NCI-H446 treated with DMSO at 0.1 percent for 48 hours (cell line): ENCODE data around the gene B4GAT1.
"Not testable (repeated sequence)": the region's sequence is repeated elsewhere in the genome, so short reads cannot be mapped to it uniquely, and the experiment has no call there.

Experiments used
- DNase-seq: peaks from one replicate; lab custom pipeline; 2025; lab: John Stamatoyannopoulos, UW

B4GAT1 gene

DNA sequence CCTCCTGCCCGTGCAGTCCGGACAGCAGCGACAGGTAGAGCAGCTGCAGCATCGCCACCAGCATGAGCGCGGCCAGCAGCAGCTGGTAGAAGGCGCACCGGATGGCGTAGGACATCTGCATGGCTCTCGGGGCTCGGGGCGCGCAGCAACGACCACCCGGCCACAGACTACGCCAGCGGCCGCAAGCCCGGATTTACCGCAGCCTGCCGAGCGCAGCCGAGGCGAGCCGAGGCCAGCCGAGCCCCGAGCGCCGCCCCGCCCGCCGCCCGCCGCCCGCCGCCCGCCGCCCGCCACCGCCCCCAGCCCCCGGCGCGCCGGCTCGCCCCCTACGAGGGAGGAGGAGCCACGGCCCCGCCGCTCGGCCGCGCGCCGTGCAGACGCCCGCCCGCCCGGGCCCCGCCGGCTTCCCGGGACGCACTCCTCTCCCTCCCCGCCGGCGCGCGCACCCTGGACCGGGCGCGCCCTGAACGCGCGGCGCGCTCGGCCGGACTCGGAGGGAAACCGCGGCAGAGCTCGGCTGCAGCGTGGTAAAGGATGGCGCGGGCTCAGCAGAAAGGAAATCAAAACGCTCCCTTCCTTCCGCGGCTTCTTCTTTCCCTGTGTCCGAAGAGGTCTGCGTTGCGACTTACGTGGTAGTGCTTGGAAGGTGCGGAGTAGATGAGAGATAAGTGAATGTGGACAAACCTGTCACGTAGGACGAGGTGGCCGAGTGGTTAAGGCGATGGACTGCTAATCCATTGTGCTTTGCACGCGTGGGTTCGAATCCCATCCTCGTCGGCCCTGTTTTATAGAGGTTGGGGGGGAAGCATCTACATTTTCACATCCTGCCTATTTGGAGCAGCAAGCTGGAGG lies at the start of gene B4GAT1:
TSS of gene B4GAT1 (minus strand) at position 205 of the 852 bp plus-strand sequence. CDS start at position 121, 84 bp downstream.
- DNase-seq: peak; percentile 72

- no peak for DNase-seq
Observed at GRCh38 chr11:66393954-66394353, 46.5 kb upstream of the B4GAT1 start.

- no peak for DNase-seq
Observed at GRCh38 chr11:66391322-66391721, 43.9 kb upstream of the B4GAT1 start.

- peak; percentile 36 for DNase-seq
Observed at GRCh38 chr11:66388780-66389386, 41.5 kb upstream of the B4GAT1 start.

DNA sequence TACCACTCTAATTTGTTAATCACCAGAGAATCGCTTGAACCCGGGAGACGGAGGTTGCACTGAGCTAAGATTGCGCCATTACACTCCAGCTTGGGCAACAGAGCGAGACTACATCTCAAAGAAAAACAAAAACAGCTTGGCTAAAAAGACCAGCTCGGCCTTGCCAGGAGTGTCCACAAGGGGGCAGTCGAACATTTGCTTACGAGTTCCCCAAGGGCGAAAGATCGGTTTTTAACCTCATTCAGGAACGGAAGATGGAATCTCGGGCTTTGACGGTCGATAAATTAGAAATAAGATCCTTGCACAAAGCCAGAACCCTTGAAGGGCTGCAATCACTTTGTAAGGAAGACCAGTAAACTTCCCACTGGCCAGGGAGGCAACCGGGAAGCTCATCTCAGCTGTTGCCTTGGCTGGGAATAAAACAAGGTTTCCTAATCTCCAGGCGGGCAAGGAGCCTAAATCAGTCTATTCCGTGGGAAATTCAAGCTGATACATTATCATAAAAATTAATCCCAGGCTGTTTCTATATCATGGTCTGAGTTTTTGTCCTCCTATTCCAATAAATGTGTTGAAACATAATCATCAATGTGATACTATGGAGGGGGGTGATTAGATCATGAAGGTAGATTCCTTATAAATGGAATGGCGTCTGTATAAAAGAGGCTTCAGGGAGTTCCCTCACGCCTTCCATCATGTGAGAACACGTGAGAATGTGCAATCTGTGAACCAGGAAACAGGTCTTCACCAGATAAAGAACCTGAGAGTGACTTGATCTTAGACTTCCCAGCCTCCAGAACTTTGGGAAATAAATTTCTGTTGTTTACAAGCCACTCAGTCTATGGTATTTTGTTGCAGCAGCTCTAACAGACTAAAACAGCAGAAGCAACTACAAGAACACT lies 39.0 kb upstream of the B4GAT1 start:
- peak; percentile 68 for DNase-seq

DNA sequence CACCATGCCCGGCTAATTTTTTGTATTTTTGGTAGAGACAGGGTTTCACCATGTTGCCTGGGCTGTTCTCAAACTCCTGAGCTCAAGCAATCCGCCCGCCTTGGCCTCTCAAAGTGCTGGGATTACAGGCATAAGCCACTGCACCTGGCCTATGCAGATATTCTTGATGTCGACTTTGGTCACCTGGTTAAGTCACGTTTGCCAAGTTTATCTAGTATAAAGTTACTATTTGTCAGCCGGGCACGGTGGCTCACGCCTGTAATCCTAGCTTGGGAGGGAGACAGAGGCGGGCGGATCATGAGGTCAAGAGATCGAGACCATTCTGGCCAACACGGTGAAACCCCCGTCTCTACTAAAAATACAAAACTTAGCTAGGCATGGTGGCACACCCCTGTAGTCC lies 36.9 kb upstream of the B4GAT1 start:
- DNase-seq: not testable (repeated sequence)

GRCh38 chr11:66380264-66380663 lies 32.8 kb upstream of the B4GAT1 start:
- not testable (repeated sequence) for DNase-seq

- DNase-seq: not testable (repeated sequence)
Observed at GRCh38 chr11:66373690-66374287, 26.4 kb upstream of the B4GAT1 start.

DNA sequence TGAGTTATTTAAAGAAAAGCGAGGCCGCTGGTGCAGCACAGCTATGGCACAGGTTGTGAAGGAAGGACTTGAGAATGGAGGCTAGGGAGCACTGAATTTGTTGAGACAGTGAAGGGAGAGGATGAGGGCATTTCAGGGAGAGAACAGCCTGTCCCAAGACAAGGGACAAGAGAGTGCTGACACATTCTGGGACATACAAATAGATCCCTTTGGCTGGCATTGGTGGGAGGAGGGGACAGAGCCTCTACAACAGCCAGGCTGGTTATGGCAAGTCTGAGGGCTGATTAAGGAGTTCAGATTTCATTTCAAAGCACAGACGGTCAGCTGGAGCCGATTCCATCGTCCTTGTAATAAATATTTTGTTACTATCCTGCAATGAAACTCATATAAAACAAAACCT lies 25.8 kb upstream of the B4GAT1 start:
- no peak for DNase-seq

- DNase-seq: peak; percentile 52
Observed at GRCh38 chr11:66371627-66372415, 24.4 kb upstream of the B4GAT1 start, which contains the start of gene SLC29A2. Gene SLC29A2, minus strand, starts transcription at chr11:66371760. Its CDS starts 169 bp downstream, at chr11:66371591.

DNA sequence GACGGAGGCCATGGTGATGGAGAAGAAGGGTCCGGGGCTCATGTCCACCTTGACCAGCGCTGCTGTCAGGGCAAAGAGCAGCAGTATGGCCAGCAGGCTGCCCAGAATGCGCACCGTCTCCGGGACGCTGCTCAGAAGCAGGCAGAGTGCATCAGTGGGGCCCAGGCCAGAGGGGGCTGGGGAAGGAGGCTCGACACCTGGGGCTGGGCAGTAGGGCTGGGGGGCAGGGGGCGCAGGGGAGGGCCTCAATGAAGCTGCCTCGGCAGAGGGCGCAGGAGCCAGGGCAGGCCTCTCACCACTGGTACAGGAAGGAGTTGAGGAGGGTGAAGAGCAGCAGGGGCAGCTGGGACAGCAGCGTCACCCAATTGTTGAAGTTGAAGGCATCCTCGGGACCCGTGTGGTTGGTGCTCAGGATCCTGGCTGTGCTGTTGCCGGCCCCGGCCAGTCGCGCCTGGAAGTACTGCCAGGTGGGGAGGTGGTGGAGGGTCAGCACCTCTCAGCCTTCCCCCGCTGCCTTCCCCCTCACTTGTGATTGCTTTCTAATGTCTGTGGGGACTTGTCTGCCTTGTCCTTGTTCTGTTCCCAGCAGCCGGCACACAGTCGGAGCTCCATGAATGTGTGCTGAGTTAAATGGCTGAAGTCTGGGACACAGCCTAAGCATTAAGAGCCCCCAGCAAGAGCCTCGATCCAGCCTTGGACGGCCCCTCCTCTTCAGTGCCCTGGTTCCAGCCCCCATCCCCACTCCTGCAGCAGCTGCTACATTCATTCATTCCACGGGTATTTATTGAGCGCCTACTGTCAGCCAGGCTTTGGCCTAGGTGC lies 21.9 kb upstream of the B4GAT1 start:
- no peak for DNase-seq

DNA sequence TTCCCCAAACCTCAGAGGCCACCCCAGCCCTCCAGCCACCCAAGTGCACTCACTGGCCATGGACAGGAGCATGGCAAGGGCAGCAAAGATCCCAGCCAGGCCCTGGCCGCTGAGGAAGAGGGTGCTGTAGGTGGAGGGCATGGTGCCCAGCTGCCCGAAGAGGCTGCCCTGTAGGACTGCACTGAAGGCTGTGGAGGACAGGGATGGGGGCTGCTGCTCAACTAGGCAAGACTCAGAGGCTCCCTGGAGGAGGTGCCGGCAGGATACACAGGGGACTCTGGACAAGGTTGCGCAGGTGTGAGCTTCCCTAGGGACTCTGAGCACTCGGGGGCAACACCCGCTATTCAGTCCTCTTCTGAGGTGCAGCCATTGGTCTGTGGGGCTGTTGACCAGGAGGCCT lies 21.1 kb upstream of the B4GAT1 start:
- DNase-seq: no peak

DNA sequence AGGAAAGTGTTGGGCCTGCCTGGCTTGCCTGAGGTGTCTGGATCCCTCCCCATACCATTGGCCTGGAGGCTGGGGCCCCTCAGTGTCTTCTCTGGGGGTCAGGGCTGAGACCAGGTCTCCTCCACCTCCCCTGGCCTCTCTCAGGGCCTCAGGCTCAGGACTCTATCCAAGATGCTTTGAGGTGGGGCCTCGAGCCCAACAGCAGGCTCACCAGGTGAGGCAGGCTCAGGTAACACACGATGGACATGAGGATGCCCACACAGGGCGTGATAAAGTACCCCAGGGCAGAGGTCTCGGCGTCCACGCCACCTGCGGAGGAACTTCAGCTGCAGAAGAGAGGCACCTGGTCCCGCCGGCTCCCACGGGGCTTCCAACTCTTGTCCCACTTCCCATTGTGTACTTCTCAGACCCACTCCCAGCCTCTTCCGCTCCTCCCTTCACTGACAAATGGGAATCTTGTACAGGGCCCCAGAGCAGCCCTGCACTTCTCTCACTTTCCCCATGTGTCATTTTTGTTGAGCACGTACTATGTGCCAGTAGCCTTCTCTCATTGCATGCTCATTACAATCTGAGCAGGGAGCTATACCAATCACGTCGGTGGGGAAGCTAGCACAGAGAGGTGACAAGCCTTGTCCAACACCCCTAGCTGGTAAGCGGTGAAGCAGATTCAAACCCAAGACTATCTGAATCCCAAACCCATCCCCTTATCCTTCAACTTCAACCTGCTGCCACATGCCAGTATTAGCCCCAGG lies 20.3 kb upstream of the B4GAT1 start:
- no peak for DNase-seq

DNA sequence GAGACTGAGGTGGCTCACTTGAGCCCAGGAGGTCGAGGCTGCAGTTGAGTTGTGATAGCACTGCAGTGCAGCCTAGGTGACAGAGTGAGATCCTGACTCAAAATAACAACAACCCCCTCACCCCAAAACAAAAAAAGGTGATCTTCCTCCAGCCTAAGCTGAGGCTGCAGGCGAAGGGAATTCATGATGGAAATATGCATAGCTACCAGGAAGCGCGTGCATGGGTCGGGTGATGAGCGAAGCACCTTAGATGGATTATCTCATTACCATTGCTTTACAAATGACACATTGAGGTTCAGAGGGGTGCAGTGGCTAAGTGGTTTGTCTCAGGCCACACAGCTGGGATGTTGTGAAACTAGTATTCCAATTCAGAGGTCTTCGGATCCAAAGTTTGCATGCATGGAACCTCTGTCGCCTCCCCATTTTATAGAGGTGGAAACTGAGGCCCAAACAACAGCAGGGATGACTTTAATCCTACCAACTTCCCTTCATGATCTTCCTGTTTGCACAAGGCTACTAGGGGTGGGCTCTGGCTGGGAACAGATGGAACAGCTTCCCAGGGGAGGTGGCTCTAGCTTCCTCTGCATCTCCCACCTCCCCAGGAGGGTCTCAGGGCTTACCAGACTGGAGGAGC lies 19.5 kb upstream of the B4GAT1 start:
- no peak for DNase-seq

DNA sequence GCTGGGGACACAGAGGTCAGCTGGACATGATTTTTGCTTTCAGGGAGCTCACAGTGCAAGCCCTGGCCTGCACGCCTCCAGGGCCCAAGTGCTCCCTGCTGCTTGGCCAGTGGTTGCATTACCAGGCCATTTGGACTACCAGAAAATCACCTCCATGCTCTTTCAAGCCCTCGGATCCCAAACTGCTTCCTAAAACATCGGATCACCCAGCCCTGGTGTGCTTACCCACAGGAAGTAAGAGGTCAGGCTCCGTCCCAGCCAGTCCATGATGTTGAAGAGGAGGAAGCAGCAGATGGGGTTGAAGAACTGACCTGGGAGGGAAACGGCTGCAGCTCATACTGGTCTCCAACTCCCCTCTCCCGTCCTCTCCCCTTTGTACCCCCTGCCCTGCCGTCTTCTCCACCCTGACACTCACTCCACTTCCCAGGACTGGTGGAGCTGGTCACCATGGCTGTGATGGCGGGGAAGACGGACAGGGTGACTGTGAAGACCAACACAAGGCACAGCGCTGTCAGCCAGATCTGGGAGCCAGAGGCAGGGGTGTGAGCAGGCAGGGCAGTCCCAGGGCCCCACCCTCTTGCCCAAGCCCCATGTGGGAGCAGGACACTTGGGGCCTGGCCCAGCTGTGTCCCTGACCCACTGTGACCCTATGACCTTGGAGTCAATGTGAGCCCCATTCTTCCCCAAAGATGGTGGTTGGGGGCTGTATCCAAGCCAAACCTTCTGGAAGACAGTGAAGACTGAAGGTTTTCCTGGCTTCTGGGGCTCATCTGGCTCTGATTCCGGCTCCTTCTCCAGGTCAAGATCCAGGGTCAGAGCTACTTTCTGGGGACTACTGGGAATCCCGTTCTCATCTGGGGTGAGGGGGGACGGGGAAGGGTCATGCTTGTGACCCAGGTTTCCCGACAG lies 18.5 kb upstream of the B4GAT1 start:
- DNase-seq: no peak

DNA sequence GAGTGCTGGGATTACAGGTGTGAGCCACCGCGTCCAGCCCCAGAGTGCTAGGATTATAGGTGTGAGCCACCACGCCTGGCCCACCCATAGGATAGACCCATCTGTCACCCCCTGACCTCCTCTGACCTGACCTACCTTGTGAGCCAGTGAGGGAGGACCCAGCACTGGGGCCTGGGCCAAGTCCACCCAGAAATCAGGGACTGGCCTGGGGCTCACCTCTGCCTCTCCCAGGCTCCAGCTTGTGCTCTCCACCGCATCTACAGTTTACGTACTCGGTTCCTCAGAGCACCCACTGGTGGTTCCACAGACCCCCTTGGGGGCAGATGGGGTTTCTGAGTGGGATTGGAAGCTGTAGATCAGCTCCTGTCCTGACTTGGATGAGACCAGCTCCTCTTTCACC lies 17.7 kb upstream of the B4GAT1 start:
- DNase-seq: no peak

GRCh38 chr11:66363805-66364535 lies 16.5 kb upstream of the B4GAT1 start:
- no peak for DNase-seq
